Activated CD4-positive, CD25-positive, alpha-beta regulatory T cell (primary cell): Measurements from ENCODE around the gene RYR1.
A peak's percentile ranks its signal among the peaks of the same experiment; 100 is the strongest.
"Not testable (repeated sequence)": the region's sequence is repeated elsewhere in the genome, so short reads cannot be mapped to it uniquely, and the experiment has no call there.

Experiments used
- DNase-seq, 4 experiments: peaks; one replicate each; lab custom pipeline; 2025; lab: John Stamatoyannopoulos, UW

Gene RYR1

DNA sequence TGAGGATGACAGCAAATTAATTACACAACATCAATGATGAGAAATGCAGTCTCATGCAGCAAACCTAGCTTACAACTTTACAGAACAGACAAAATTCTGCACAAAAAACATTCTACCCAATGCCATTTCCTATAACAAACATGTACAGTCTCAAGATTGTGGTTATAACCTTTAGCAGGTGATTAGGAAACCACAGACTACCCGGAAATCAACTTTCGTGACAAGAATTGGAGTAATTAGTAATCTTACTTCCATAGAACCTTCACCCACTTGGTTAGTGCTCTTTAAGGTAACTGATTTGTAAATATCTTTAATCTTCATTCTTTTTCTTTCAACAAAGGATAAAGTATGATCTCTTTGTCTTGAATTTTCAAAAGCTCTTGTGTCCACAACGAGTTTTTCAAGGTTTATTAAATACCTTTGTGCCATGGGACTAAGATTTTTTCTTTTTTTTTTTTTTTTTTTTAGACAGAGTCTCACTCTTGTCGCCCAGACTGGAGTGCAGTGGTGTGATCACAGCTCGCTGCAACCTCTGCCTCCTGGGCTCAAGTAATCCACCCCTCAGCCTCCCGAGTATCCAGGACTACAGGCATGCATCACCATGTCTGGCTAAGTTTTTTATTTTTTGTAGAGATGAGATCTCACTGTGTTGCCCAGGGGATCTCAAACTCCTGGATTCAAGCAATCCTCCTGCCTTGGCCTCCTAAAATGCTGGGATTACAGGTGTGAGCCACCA, 105.5 kb downstream of the RYR1 start:
- no peak for DNase-seq

DNA sequence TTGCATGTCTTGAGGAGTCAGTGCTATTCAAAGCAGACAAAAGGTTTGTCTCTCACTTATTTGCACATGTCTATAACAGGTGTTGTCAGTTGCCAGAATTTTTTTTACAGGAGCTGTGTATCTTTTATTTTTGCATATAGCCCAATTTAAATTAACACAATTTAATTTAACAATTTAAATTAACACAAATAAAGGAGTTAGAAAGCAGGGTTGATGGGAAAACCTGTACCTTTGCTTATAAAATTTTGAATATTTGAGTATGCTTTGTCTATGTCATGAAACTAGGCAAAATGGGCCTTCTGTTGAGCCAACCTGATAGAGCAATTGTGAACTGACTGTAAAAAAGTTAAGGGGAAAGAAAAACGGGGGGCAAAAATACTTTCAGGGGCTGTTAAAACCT, 106.3 kb downstream of the RYR1 start:
- no peak for DNase-seq

DNA sequence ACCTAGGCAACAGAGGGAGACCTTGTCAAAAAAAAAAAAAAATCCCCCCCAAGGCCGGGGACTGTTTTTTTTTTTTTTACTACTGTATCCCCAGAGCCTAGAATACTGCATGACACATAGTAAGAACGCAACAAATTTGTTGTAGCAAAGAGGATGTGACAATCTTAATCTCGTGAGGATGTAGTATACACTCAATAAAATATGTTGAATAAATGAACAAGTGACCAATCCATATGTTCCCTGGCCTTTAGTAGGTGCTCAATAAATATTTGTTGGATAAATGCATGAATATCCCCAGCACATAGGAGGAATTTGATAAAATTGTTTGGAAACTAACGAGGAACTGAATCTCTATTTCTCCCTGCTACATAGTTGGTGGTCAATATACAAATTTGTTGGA, 108.5 kb downstream of the RYR1 start:
- no peak for DNase-seq

DNA sequence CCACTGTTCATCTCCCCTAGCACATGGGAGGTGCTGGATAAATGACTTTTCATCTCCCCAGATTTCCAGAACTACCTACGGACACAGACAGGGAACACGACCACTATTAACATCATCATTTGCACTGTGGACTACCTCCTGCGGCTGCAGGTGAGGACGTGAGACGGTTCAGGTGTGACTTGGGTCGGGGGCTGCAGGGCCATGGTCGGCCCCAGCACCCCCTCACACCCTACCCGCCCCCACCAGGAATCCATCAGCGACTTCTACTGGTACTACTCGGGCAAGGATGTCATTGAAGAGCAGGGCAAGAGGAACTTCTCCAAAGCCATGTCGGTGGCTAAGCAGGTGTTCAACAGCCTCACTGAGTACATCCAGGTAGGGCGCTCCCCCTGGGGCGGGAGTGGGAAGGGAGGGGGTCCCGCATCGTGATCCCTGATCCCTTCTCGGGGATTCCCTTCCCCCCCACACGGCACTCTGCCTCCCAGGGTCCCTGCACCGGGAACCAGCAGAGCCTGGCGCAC, 109.9 kb downstream of the RYR1 start:
- no peak for DNase-seq

DNA sequence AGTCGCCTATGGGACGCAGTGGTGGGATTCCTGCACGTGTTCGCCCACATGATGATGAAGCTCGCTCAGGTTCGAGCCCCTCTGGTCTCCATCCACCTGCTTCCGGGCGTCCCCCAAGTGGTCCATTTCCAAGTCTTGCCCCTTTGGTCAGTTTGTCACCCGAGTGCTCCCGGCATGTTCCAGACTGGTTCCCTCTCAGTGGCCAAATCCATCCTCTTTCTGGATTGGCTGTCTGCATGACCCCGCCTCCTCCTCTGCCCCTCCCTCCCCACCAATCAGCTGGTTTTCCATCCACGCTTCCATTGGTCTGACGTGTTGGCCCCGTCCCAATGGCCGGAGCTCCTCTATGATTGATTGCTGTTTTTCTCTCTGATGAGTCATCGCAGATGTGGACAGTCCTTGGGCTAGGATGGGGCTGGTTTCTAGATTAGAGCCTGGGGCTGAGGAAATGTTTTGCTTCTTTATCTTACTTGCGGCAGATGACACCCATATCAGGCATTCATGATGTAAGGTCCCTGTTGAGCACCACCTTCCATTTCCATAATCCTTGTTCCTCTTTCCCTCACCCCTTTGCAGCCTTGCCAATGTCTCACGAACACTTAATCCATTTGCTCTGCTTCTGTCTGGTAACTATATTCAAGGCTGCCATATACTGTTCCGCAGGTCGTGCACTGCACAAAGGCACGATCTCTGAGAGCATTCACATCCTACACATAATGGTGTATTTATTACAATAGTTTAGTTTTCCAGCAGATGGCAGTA, 110.5 kb downstream of the RYR1 start:
- DNase-seq = no peak

DNA sequence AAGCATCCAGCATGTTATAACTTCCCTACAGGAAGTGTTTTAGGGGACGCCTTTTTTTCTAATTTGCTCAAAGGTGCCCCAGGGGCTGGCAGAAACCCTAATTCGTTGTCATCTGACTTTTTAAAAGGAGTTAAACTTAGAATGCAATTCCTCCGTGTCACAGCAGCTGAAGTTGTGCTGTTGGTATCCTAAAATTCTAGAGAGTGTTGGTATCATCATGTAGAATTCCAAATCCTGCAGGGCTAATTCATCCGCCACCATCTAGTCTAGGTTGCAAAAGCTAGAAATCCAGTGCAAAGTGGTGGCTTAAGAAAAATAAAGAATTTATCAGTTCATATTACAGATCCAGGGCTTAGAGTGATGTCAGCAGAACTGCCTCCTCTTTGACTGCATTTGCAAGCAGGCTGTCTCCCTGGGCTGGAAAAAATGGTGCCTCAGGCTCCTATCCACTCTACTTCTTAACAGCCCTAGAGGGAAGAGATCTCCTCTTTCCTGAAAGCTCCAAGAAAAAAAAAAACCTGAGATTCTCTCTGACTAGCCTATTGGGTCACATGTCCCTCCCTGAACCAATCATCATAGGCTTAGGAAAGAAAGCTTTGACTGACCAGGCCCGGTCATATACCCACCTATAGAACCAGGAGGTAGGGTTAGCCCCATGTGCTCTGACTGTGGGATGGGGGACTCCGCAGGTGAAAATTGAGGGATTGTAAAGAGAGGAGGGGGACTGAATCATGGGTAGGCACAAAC, 111.3 kb downstream of the RYR1 start:
- no peak for DNase-seq

DNA sequence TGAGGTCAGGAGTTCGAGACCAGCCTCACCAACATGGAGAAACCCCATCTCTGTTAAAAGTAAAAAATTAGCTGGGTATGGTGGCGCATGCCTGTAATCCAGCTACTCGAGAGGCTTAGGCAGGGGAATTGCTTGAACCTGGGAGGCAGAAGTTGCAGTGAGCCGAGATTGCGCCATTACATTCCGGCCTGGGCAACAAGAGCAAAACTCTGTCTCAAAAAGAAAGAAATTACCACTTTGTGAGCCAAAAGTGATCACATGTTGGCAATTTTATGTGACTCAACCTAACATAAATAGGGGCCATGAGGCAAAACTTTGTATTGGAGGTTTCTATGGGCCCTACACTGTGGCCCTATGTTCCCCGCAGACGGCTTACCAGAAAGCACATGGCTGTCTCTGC, 112.1 kb downstream of the RYR1 start:
- DNase-seq = no peak

DNA sequence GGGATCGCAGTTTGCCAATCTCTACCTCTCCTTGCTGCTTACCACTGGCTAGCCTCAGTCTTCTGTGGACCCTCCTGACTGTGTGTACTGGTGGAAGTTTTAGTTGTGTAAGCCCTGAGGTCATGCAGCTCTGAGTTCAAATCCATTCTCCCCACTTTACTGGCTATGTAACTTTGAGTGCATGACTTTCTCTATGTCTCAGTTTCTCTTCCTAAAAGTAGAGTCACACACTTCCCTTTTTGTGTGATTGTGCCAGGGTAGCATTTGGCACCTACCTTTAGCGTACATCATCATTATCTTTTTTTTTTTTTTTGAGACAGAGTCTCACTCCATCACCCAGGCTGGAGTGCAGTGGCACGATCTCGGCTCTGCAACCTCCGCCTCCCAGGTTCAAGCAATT, 113.9 kb downstream of the RYR1 start:
- no peak for DNase-seq

DNA sequence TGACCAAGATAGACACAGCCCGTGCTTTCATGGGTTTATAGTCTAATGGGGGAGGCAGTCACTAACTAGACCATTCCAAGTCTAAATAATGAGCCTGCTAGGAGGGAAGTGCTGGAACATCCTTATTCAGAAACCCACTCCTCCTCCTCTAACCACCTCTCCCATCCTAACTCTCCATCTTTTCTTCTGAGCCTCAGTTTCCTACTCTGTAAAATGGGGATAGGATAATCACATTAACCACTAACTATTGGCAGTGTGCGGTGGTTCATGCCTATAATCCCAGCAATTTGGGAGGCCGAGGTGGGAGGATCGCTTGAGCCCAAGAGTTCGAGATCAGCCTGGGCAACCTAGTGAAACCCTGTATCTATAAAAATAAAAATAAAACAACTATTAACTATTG, 115.6 kb downstream of the RYR1 start:
- no peak for DNase-seq

DNA sequence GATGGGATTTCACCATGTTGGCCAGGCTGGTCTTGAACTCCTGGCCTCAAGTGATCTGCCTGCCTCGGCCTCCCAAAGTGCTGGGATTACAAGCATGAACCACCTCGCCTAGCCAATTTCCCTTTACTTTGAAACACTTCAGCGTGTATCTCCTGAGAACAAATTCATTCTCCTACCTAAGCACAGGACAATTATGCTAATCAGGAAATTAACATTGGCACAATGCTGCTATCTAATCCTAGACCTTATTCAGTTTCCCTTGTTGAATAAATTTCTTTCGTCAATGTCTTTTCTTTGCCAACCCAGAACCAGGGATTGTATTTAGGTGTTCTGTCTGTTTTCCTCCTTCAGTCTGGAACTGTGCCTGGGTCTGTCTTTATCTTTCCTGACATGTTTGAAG, 116.5 kb downstream of the RYR1 start:
- DNase-seq = no peak

DNA sequence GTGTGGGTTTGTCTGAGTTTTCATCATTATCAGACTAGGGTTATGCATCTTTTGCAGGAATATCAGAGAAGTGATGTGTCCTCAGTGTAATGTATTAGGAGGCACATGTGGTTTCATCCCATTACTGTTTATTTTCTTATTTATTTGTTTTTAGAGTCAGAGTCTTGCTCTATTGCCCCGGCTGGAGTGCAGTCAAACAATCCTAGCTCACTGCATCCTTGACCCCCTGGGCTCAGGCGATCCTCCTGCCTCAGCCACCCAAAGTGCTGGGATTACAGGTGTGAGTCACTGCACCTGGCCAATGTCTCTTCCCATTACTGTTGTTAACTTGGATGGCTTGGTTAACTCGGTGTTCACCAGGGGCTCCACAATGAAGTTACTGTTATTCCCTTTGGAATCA, 116.9 kb downstream of the RYR1 start:
- no peak for DNase-seq

DNA sequence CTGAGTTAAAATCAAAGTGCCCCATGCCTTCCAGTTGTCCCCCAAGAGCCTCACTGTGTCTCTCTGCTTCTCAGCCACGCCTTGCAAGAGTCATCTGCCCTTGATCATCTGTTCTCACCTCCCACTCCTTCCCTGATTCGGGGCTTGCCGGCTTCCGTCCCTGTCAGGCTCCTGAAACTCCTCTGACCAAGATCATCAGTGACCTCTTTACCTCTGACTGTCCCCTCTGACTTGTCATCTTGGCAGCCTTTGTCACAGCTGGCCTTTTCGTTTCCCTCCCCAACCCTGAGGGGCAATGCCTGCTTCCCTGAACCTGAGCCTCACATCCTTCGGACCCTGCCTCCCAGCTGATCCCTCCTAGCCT, 117.9 kb downstream of the RYR1 start:
- peak in 1 of 4 experiments; percentile 28 for DNase-seq

DNA sequence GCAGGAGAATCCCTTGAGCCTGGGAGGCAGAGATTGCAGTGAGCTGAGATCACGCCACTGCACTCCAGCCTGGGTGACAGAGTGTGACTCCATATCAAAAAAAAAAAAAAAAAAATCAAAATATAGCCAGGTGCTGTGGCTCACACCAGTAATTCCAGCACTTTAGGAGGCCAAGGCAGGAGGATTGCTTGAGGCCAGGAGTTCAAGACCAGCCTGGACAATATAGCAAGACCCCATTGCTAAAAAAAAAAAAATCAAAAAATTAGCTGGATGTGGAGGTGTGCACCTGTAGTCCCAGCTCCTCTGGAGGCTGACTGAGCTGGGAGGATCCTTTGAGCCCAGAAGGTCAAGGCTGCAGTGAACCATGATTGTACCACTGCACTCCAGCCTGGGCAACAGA, 119.7 kb downstream of the RYR1 start:
- DNase-seq = not testable (repeated sequence)

DNA sequence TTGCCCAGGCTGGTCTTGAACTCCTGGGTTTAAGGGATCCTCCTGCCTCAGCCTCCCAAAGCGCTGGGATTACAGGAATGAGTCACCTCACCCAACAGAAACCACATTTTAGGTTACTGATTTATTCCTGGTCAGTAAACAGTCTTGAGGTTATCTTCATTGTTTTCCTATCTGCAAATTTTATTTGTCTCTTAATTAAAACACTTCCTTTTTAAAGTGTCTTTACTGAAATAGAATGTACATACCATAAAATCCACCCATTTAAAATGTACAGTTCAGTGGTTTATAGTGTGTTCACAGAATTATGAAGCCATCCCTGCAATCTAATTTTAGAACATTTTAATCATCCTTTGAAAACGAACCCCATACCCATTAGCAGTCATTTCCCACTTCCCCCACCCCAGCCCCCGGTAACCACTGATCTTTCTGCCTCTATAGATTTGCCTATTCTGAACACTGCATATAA, 121.2 kb downstream of the RYR1 start:
- DNase-seq = no peak

DNA sequence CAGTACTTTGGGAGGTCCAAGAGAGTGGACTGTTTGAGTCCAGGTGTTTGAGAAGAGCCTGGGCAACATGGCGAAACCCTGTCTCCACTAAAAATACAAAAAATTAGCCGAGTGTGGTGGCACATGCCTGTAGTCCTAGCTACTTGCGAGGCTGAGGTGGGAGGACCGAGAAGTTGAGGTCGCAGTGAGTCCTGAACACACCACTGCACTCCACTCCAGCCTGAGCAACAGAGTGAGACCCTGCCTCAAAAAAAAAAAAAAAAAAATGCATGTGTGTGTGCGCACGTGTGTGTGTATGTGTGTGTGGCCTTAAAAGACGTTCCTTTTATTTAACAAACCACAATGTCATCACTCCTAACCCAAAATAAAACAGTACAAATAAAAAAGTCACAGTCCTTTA, 121.7 kb downstream of the RYR1 start:
- DNase-seq = no peak

DNA sequence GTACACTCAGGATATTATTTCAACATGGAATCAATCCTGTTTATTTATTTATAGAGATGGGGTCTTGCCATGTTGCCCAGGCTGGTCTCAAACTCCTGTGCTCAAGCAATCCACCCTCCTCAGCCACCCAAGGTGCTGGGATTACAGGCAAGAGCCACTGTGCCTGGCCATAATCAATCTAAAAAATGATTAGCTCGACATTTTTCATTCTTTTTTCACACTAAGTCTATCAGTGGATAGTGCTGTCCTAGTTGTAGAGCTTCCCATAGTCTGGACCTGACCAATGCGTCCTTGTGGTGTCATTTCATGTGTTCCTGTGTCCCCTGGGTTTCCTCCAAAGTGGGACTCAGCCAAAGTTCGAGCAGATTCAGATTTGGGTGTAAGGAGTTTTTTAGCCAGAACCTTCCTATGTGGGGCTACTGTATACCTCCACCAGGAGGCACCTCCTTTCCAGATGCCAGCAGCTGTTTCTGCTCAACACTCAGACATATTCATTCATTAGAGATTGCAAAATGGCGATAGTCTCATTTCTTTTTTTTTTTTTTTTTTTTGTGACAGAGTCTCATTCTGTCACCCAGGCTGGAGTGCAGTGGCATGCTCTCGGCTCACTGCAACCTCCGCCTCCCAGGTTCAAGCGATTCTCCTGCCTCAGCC, 123.2 kb downstream of the RYR1 start:
- DNase-seq = no peak

DNA sequence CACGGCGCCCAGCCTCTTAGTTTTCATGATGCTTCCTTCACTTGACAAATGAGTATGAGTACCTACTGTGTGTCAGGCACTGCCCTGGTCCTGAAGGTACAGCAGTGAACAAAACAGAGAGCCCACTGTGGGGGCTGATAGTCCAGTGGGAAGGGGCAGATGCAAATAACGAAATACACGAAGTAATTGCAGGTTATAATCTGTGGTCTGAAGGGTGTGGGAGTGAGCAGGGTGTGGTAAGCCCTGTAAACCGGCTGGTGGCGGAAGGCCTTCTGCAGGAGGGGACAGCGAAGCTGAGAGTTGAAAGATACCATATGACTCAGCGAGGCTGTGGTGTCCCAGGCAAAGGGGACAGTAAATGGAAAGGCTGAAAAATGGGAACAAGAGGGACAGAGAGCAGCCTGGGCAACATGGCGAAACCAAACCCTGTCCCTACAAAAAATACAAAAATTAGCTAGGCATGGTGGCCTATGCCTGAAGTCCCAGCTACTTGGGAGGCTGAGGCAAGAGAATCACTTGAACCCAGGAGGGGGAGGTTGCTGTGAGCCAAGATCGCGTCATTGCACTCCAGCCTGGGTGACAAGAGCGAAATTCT, 123.8 kb downstream of the RYR1 start:
- DNase-seq = no peak

DNA sequence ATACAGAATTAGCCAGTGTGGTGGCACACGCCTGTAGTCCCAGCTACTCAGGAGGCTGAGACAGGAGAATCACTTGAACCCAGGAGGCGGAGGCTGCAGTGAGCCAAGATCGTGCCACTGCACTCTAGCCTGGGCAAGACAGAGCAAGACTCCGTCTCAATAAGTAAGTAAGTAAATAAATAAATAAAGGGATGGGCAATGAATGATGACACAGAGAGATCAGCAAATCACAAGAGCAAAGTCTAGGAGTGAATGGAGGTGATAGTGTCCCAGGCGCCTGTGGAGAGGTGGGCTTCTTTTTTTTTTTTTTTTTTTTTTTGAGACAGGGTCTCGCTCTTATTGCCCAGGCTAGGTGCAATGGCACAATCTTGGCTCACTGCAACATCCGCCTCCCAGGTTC, 125.4 kb downstream of the RYR1 start:
- not testable (repeated sequence) for DNase-seq

DNA sequence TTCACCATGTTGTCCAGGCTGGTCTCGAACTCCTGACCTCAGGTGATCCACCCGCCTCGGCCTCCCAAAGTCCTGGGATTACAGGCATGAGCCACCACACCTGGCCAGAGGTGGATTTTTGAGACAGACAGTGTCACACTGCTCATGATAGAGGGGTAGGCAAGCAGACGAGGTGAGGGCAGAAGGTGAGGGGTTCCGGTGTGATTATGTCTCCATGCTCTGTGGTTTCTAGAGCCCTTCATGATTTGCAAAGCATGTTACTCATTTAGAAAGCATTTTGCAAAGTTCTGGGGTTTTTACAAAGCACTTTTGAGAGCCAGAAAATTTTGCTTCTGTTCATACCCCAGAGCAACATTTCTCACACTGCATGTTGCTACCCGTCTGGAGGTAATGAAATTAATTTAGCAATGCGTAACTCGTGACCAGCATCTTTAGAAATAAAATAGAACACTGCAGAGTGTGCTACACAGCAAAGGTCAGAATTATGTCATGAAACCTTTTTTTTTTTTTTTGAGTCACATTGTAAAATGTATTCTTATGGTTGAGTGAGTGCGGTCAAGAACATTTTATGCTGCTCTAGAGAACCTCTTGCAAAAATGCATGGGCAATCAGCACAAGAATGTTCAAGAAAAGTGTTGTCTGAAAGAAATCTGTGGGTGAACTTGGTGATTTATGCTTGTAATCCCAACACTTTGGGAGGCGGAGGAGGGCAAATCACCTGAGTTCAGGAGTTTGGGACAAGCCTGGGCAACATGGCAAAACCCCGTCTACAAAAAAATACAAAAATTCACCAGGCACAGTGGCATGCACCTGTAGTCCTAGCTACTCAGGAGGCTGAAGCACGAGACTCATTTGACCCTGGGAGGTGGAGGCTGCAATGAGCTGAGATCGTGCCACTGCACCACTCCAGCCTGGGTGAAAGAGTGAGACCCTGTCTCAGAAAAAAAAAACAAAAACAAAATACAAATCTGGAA, 126.2 kb downstream of the RYR1 start:
- peak in 1 of 4 experiments; percentile 12 for DNase-seq

DNA sequence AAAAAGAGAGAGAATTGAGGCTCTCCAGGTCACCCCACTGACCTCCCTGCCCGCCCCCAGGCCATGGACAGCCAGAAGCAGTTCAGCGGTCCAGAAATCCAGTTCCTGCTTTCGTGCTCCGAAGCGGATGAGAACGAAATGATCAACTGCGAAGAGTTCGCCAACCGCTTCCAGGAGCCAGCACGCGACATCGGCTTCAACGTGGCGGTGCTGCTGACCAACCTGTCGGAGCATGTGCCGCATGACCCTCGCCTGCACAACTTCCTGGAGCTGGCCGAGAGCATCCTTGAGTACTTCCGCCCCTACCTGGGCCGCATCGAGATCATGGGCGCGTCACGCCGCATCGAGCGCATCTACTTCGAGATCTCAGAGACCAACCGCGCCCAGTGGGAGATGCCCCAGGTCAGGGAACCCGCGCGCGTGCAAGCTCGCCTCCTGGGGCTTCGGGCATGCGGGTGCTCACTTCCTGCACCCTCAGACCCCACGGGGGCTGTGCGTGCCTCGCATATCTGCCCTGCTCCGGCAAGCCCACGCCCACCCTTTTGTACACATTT, 127.6 kb downstream of the RYR1 start:
- no peak for DNase-seq
